ENCODE results near the gene RBMS1.
"Not testable (repeated sequence)": the region's sequence is repeated elsewhere in the genome, so short reads cannot be mapped to it uniquely, and the experiment has no call there.

RBMS1 gene

GRCh38 chr2:160471950-160472349, 21.7 kb downstream of the RBMS1 start:
- DNase-seq (ENCODE audit: low read depth in 3 of 3) = no peak

- no peak for DNase-seq (ENCODE audit: low read depth in 3 of 3)
These were observed 23.9 kb downstream of the RBMS1 start for GRCh38 chr2:160469621-160470204.

- no peak for DNase-seq (ENCODE audit: low read depth in 3 of 3)
These were observed 24.4 kb downstream of the RBMS1 start for GRCh38 chr2:160469164-160469563.

- no peak for DNase-seq (ENCODE audit: low read depth in 3 of 3)
These were observed 26.5 kb downstream of the RBMS1 start for GRCh38 chr2:160467086-160467485.

GRCh38 chr2:160465406-160465805, 28.2 kb downstream of the RBMS1 start:
- DNase-seq (ENCODE audit: low read depth in 3 of 3) = peak in 1 of 3 donors; percentile 16

- no peak for DNase-seq (ENCODE audit: low read depth in 3 of 3)
These were observed 28.6 kb downstream of the RBMS1 start for GRCh38 chr2:160465002-160465401.

- DNase-seq (ENCODE audit: low read depth in 3 of 3) = no peak
These were observed 29.6 kb downstream of the RBMS1 start for GRCh38 chr2:160464017-160464416.

- no peak for DNase-seq (ENCODE audit: low read depth in 3 of 3)
These were observed 30.4 kb downstream of the RBMS1 start for GRCh38 chr2:160463245-160463644.

- DNase-seq (ENCODE audit: low read depth in 3 of 3) = no peak
These were observed 33.3 kb downstream of the RBMS1 start for GRCh38 chr2:160460333-160460731.

GRCh38 chr2:160459538-160460332, 33.9 kb downstream of the RBMS1 start:
- no peak for DNase-seq (ENCODE audit: low read depth in 3 of 3)

- no peak for DNase-seq (ENCODE audit: low read depth in 3 of 3)
These were observed 34.7 kb downstream of the RBMS1 start for GRCh38 chr2:160458718-160459453.

- no peak for DNase-seq (ENCODE audit: low read depth in 3 of 3)
These were observed 36.0 kb downstream of the RBMS1 start for GRCh38 chr2:160457588-160457987.

- DNase-seq (ENCODE audit: low read depth in 3 of 3) = no peak
These were observed 39.4 kb downstream of the RBMS1 start for GRCh38 chr2:160454070-160454797.

- no peak for DNase-seq (ENCODE audit: low read depth in 3 of 3)
These were observed 40.3 kb downstream of the RBMS1 start for GRCh38 chr2:160453111-160453820.

- no peak for DNase-seq (ENCODE audit: low read depth in 3 of 3)
These were observed 43.1 kb downstream of the RBMS1 start for GRCh38 chr2:160450486-160450885.

- DNase-seq (ENCODE audit: low read depth in 3 of 3) = not testable (repeated sequence)
These were observed 44.8 kb downstream of the RBMS1 start for GRCh38 chr2:160448821-160449220.

GRCh38 chr2:160445673-160446072, 47.9 kb downstream of the RBMS1 start:
- no peak for DNase-seq (ENCODE audit: low read depth in 3 of 3)

GRCh38 chr2:160442603-160443002, 51.0 kb downstream of the RBMS1 start:
- DNase-seq (ENCODE audit: low read depth in 3 of 3) = no peak

GRCh38 chr2:160440888-160441287, 52.7 kb downstream of the RBMS1 start:
- DNase-seq (ENCODE audit: low read depth in 3 of 3) = no peak

GRCh38 chr2:160439038-160439437, 54.6 kb downstream of the RBMS1 start:
- DNase-seq (ENCODE audit: low read depth in 3 of 3) = not testable (repeated sequence)

GRCh38 chr2:160437273-160437672, 56.3 kb downstream of the RBMS1 start:
- DNase-seq (ENCODE audit: low read depth in 3 of 3) = no peak

Measured in stimulated activated CD4-positive, alpha-beta T cell treated with anti-CD3 and anti-CD28 coated beads, TNF-alpha, amount 100 ng/mL, for 48 hours (primary cell).